Left renal pelvis (tissue), 4 donors: ENCODE results near the gene AP2A1. TPM values are rescaled to one million over a fixed set of nuclear protein-coding genes. Genes with fewer than 3 reads are reported as not detected.

Experiments used
- DNase-seq, 4 donors: peaks; one replicate each; pipeline ENCODE4 v3.0.0-alpha.2; 2013; ENCODE audit warnings: low read depth in 4 of 4, low spot score in 3 of 4
- polyA plus RNA-seq, 4 donors: library from polyadenylated mRNA; unstranded; fragments of 120-200 nt; gene quantifications; one replicate each; pipeline ENCODE4 v1.2.1, GENCODE V29; 2013; ENCODE audit not compliant: insufficient read length in 4 of 4

Gene AP2A1
- polyA plus RNA-seq, 4 donors, result 45.5 to 74.1 (median 62.0) TPM

DNA sequence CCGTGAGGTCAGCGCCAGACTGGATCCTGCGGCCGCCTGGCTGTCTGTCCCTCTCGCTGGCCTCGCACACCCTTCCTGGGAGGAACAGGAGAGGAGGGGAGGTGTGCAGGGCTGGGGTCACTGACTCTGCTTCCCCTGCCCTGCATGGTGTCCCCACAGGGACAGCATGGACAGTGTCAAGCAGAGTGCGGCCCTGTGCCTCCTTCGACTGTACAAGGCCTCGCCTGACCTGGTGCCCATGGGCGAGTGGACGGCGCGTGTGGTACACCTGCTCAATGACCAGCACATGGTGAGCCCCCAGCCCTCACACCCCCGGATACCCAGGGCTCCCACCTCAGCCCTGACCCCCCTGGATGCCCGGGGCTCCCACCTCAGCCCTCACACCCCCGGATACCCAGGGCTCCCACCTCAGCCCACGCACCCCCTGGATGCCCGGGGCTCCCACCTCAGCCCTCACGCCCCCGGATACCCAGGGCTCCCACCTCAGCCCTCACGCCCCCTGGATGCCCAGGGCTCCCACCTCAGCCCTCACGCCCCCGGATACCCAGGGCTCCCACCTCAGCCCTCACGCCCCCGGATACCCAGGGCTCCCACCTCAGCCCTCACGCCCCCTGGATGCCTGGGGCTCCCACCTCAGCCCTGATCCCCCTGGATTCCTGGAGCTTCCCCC lies 25.1 kb downstream of the AP2A1 start:
- no peak for DNase-seq

DNA sequence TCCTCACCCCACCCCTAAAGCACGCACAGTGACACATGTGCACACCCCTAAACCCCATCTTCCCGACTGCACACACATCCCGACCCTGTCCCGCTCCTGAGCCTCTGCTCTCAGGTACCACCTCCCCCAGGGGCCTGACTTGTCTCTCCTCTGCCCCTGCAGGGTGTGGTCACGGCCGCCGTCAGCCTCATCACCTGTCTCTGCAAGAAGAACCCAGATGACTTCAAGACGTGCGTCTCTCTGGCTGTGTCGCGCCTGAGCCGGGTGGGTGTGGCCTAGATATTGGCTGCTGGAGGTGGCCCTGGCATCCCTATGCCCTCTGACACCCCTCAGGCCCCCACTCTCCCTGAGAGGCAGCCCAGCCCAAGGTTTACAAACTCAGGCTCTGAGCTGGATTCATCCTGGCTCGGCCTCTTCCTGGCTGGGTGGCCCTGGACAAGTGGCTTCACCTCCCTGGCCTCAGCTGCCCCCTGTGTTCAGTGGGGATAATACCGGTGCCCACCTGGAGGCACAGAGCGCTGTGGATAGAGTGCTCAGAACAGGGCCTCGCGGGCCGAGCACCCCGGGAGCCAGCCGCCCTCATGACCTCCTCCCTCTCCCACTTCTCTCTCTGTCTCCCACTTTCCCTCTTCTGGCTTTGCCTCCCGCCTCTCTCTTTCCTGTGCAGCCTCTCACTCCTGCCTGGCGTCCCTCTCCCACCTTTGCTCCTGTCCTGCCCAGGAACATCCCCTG lies 26.2 kb downstream of the AP2A1 start:
- DNase-seq, result no peak

DNA sequence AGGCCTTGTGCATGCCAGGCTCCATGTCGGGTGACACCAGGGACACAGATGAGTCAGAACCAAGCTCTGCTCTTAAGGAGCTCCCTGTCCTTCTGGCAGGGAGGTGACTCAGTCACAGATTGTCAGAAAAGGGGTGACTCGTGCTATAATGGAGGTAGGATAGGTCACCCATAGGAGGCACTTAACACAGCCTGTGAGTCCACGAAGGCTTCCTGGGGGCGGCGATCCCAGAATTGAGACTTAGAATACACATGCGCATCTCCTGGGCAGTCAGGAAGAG lies 26.7 kb downstream of the AP2A1 start:
- no peak for DNase-seq

- DNase-seq, result no peak
Measured at GRCh38 chr19:49795615-49796014, 28.8 kb downstream of the AP2A1 start.

- no peak for DNase-seq
Measured at GRCh38 chr19:49798574-49798973, 31.8 kb downstream of the AP2A1 start.

- no peak for DNase-seq
Measured at GRCh38 chr19:49799271-49799797, 32.5 kb downstream of the AP2A1 start.

DNA sequence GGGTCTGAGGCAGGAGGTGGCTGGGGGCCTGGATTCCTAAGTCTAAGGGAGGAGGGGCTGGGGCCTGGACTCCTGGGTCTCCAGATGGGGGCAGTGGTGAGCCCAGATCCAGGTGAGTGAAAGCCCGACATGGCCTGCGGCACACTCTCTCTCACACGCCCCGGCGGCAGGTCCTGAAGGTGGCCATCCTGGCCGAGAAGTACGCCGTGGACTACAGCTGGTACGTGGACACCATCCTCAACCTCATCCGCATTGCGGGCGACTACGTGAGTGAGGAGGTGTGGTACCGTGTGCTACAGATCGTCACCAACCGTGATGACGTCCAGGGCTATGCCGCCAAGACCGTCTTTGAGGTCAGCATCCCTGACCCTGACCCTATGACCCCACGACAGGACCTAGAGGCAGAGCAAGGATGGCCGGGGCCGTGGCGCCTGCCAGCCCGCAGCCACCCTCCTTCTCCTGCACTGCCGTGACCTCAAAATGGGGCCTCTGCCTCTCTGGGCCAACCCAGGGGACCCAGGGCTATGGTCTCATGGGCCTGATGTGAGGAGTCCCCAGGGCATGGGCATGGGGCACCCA lies 33.1 kb downstream of the AP2A1 start:
- DNase-seq, result no peak

DNA sequence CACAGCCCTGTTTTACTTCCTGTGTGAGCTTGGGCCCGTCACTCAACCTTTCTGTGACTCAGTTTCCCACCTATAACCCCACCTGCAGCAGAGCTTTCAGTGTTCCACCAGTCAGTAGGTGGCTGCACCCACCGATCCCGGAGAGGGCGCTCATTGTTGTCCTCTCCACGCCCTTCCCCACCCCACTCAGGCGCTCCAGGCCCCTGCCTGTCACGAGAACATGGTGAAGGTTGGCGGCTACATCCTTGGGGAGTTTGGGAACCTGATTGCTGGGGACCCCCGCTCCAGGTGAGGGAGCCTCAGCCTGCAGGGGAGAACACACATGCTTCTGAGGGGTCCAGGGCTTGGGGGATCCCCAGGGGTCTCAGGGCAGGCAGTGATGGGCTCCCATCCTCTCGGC lies 34.0 kb downstream of the AP2A1 start:
- no peak for DNase-seq

GRCh38 chr19:49801401-49801888 lies 34.6 kb downstream of the AP2A1 start:
- no peak for DNase-seq

GRCh38 chr19:49801966-49802661 lies 35.3 kb downstream of the AP2A1 start:
- peak; percentile 76 to 80 (median 77) for DNase-seq

DNA sequence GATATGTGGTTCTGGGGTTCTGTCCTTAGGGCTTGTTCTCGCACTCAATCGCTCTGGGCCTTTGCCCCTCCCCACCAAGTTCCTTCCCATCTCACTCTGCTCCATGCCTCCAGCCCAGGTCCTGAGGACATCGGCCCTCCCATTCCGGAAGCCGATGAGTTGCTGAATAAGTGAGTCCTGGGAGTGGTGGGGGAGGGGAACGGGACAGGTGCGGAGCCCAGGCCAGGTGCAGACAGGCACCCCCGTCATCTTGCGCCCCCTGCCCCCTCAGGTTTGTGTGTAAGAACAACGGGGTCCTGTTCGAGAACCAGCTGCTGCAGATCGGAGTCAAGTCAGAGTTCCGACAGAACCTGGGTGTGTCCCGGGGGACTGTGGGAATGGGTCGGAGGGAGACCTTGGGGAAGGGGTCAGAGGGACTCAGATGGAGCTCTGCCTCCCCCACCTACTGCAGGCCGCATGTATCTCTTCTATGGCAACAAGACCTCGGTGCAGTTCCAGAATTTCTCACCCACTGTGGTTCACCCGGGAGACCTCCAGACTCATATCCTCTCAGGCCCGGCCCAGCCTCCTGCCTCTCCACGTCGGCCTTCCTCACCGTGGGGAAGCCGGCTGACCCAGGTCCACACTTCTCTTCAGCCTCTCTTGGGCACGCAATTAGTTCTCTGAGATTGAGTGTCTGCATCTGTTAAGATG lies 36.2 kb downstream of the AP2A1 start:
- DNase-seq, result no peak

- no peak for DNase-seq
Measured at GRCh38 chr19:49803529-49803856, 36.7 kb downstream of the AP2A1 start.

DNA sequence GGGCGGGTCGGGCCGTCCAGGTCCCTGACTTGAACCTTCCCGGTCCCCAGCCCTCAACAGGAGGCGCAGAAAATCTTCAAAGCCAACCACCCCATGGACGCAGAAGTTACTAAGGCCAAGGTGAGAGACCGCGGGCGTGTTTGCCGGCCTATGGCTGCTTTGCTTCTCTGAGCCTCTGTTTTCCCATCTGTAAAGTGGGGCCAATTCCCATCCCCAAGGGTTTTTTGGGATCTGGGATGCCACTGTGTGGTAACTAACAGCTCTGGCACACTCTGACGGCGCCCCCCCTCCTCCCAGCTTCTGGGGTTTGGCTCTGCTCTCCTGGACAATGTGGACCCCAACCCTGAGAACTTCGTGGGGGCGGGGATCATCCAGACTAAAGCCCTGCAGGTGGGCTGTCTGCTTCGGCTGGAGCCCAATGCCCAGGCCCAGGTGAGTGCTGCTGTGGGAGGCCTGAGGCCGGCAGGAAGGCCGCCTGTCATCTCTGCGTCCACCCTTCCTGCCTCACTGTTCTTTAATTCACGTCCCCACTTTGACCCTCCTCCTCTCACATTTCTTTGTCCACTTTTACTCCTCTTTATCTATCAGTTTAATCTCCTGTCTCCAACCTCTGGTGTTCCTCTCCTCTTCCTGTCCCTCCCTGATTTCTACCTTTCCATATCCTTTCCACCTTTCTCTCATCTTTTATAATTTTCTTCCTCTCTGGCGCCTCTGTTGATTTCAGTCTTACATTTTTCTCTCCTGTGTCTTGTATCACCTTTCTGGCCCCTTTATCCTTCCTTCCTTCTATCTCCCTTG lies 39.2 kb downstream of the AP2A1 start:
- DNase-seq, result no peak

DNA sequence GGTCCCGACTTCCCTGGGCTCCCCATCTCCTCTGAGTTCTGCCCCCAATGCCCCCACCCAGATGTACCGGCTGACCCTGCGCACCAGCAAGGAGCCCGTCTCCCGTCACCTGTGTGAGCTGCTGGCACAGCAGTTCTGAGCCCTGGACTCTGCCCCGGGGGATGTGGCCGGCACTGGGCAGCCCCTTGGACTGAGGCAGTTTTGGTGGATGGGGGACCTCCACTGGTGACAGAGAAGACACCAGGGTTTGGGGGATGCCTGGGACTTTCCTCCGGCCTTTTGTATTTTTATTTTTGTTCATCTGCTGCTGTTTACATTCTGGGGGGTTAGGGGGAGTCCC lies 39.8 kb downstream of the AP2A1 start:
- no peak for DNase-seq

- no peak for DNase-seq
Measured at GRCh38 chr19:49807058-49807903, 40.5 kb downstream of the AP2A1 start.

- DNase-seq, result no peak
Measured at GRCh38 chr19:49807904-49808675, 41.3 kb downstream of the AP2A1 start.

DNA sequence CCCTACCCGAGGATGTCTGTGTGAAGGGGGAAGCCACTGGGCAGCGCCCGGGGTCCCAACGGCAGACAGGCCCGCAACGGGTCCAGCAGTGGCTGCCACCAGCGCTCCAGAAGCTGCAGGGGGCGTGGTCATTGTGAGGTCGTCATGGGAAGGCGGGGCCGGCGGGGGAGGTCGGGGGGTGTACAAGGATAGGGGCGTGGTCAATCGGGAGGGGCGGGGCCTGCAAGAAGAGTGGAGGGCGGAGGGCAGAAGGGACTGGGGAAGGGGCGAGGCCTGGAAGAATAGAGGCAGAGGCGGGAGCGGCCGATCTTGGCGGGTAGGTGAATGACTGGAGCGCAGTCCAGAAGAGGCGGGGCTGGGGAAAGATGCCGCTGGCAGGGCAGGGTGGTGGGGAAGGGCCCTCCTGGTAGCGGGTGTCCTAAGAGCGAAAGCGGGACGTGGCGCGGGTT lies 41.9 kb downstream of the AP2A1 start:
- peak; percentile 70 to 80 (median 78) for DNase-seq
